Spleen (tissue), 11 donors: ENCODE data around the gene TMEM229B. TPM values are rescaled to one million over a fixed set of nuclear protein-coding genes. Genes with fewer than 3 reads are reported as not detected.

ENCODE experiments used
- DNase-seq: peaks from one replicate; pipeline ENCODE4 v3.0.0-alpha.2; 2020
- H3K27ac ChIP-seq, 8 donors: fragments of 200-600 bp; sonication (generic) in 7 of 8; 1 replicate in 4 of 8; 2 replicates in 4 of 8; pipeline versions ENCODE4 v1.5.0 to v1.8.0; 2016 to 2021; ENCODE audit warnings: inconsistent platforms in 4 of 8, mild to moderate bottlenecking in 4 of 8, moderate library complexity in 1 of 8
- H3K27me3 ChIP-seq, 7 donors: fragments of 200-600 bp; sonication (generic) in 6 of 7; replicated peaks in 1 of 7; 1 replicate in 4 of 7; 2 replicates in 3 of 7; pipeline versions ENCODE4 v1.5.0 to v1.8.0; 2016 to 2021; ENCODE audit warnings: inconsistent platforms in 3 of 7, mild to moderate bottlenecking in 1 of 7
- H3K36me3 ChIP-seq, 6 donors: fragments of 200-600 bp; sonication (generic) in 5 of 6; 1 replicate in 4 of 6; 2 replicates in 2 of 6; pipeline versions ENCODE4 v1.5.0 to v1.8.0; 2016 to 2021; ENCODE audit warnings: inconsistent platforms in 2 of 6
- H3K4me1 ChIP-seq, 6 donors: fragments of 200-600 bp; sonication (generic) in 5 of 6; 1 replicate in 3 of 6; 2 replicates in 3 of 6; pipeline versions ENCODE4 v1.5.0 to v1.8.0; 2016 to 2021; ENCODE audit warnings: inconsistent platforms in 3 of 6
- H3K4me3 ChIP-seq, 8 donors: fragments of 200-600 bp; sonication (generic) in 7 of 8; 1 replicate in 4 of 8; 2 replicates in 4 of 8; pipeline versions ENCODE4 v1.5.0 to v1.8.0; 2016 to 2021; ENCODE audit warnings: inconsistent platforms in 4 of 8, mild to moderate bottlenecking in 4 of 8, moderate library complexity in 2 of 8
- H3K9me3 ChIP-seq, 8 donors: fragments of 200-600 bp; sonication (generic) in 7 of 8; 1 replicate in 4 of 8; 2 replicates in 4 of 8; pipeline versions ENCODE4 v1.5.0 to v1.8.0; 2016 to 2021; ENCODE audit warnings: inconsistent platforms in 4 of 8
- CTCF ChIP-seq, 11 experiments: fragments of 200-600 bp in 7 of 11; fragments of 450-650 bp in 4 of 11; sonication (generic) in 4 of 11; IDR thresholded peaks in 8 of 11; conservative IDR thresholded peaks in 3 of 11; 1 replicate in 7 of 11; 2 replicates in 4 of 11; pipeline versions ENCODE4 v1.4.0 to v1.8.0; 2016 to 2021; ENCODE audit warnings: antibody characterized with exemption in 11 of 11, inconsistent platforms in 4 of 11, mild to moderate bottlenecking in 1 of 11
- POLR2A ChIP-seq, 3 donors: fragments of 450-650 bp; IDR thresholded peaks; one replicate each; pipeline ENCODE4 v1.5.1; 2017; ENCODE audit warnings: antibody characterized with exemption in 3 of 3, mild to moderate bottlenecking in 1 of 3
- POLR2AphosphoS5 ChIP-seq, 3 donors: sonication (generic); formaldehyde crosslinking; IDR thresholded peaks; one replicate each; pipeline ENCODE4 v1.5.1; 2017; ENCODE audit warnings: antibody characterized with exemption in 3 of 3
- WGBS, 5 donors: extraction: QIAGEN DNeasy Blood & Tissue Kit in 3 of 5; methylation state at CpG; one replicate each; pipeline versions ENCODE4 v1.1.5 to v1.1.7; 2013 to 2018; 5-methylcytosine and 5-hydroxymethylcytosine counted together
- intact Hi-C: fragments of 100-400 bp; cut with DNase I; formaldehyde crosslinking; loops from one replicate; pipeline ENCODE4 v1.15.0; 2023; ENCODE audit warnings: low total_unique reads
- polyA plus RNA-seq, 3 donors: library from polyadenylated mRNA; stranded (reverse); fragments of 200-250 nt; gene quantifications; one replicate each; pipeline ENCODE4 v1.2.1, GENCODE V29; 2013
- total RNA-seq, 7 donors: library from RNA; depleted of rRNA in 3 of 7; stranded (reverse); fragments of >200 nt in 3 of 7; fragmentation: NEBNext Ultra II Directional in 4 of 7; extraction: Animal tissue kit (Norgen Biotek cat#: 25700) in 4 of 7; gene quantifications; one replicate each; pipeline versions ENCODE4 v1.1.0 to v1.2.1, GENCODE V29; 2016 to 2021
- donor health status: healthy with polysubstance abuse.
- donor health status: DM: no; HTN: no; CAD: no; lungs with moderate emphysema.
- donor health status: DM: no; HTN: no; CAD: no.
- donor health status: Bipolar disorder and iron deficiency.
- donor health status: healthy.
- donor health status: DM: no; HTN: no; CAD: no.
- donor health status: DM: yes; HTN: yes; CAD: no.

The TMEM229B gene
- total and polyA plus RNA-seq, 10 donors = 3.0 to 36.0 (median 25.2) TPM

DNA sequence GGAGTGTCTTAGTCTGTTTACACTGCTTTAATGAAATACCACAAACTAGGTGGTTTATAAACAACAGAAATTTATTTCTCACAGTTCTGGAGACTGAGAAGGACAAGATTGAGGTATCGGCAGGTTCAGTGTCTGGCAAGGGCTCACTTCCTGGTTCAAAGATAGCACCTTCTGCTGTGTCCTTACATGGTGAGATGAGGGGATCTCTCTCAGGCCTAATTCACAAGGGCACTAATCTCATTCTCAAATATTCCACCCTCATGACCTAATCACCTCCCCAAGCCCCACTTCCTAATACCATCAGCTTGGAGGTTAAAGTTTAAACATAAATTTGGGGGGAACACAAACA lies 41.5 kb downstream of the TMEM229B start:
- no peak overlapping the region for H3K27ac ChIP-seq
- no peaks in the 10 kb centered on the region for H3K36me3 ChIP-seq
- H3K9me3 ChIP-seq = peaks cover 0 to 12% (median 0%) of the 10 kb centered on the region in 8 donors
- TF ChIP-seq POLR2AphosphoS5 (IDR thresholded peaks at IDR 0.05) (no peak), POLR2A (IDR thresholded peaks at IDR 0.05) (no peak), CTCF (IDR thresholded peaks at IDR 0.05 in 8 of 11, conservative IDR thresholded peaks at IDR 0.05 in 3 of 11) (no peak)
- intact Hi-C loops = no loop called here
- H3K27me3 ChIP-seq = no peaks in the 10 kb centered on the region
- no peaks in the 10 kb centered on the region for H3K4me1 ChIP-seq
- 67 to 95% (median 82%) methylated on average over 1 of the region's 1 CpG for WGBS, 5 donors
- no peak overlapping the region for H3K4me3 ChIP-seq
- no peak for DNase-seq

DNA sequence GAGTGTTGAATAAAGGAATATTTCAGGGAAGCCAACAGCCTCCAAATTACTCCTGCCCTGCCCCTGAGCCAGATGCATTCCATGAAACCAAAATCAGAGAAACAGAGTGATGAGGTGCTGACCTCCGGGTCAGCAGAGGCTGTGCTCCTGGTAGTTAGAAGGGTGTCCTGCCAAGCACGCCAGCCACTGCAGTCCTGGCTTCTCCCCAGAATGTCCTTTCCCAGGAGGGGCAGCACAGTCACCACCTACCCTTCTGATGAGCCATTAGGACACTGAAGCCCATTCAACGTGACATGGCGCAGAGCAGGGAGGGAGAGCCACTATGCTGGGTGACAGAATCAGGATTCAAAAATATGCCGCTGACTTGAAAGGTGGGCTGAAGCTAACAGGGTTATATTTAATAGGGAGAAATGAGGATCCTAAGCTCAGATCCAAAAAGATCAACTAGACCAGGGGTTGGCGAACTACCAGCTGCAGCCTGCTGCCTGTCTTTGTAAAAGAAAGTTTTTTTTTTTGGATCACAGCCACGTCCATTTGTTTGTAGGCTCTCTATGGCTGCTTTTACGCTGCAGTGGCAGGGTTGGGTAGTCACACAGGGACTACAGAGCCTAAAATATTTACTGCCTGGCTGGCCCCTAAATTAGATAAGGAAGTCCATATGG lies 42.0 kb downstream of the TMEM229B start:
- WGBS, 5 donors = 74 to 83% (median 80%) methylated on average over 8 of the region's 8 CpGs

DNA sequence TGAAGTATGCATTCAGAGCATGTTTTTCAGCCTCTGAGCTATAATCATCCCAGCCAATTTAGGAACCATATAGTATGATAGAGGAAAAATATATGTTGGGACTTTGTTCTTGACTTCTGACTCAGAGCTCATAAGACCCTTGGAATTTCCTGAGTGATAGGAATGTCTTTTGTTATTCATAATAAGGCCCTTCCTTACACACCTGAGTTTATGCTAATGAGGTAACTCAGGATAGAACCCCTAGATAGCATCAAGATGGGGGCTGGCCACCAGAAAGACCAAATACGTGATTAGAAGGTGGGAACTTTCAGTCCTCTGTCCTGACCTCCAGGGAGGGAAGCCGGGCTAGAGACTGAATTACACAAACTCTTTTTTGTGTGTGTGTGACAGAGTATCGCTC lies 44.1 kb downstream of the TMEM229B start:
- intact Hi-C loops = no loop called here
- DNase-seq = no peak
- TF ChIP-seq POLR2A (IDR thresholded peaks at IDR 0.05) = no peak

More for the DNA sequence above, 42.0 kb downstream of the TMEM229B start:
- Histone ChIP-seq H3K27ac (no peak overlapping the region), H3K27me3 (no peaks in the 10 kb centered on the region), H3K4me1 (no peaks in the 10 kb centered on the region), H3K9me3 (peaks cover 0 to 12% (median 0%) of the 10 kb centered on the region in 8 donors), H3K36me3 (no peaks in the 10 kb centered on the region), H3K4me3 (no peak overlapping the region)
- intact Hi-C loops = no loop called here
- no peak for TF ChIP-seq POLR2A (IDR thresholded peaks at IDR 0.05)
- TF ChIP-seq POLR2AphosphoS5 (IDR thresholded peaks at IDR 0.05) = no peak
- DNase-seq = no peak

GRCh38 chr14:67442139-67442906 lies 46.2 kb downstream of the TMEM229B start:
- Histone ChIP-seq H3K36me3 (no peaks in the 10 kb centered on the region), H3K27ac (no peak overlapping the region), H3K9me3 (no peaks in the 10 kb centered on the region), H3K4me3 (no peak overlapping the region), H3K27me3 (no peaks in the 10 kb centered on the region), H3K4me1 (no peaks in the 10 kb centered on the region)
- 69 to 83% (median 79%) methylated on average over 8 of the region's 8 CpGs for WGBS, 5 donors
- intact Hi-C loops = no loop called here
- no peak for DNase-seq
- TF ChIP-seq CTCF (IDR thresholded peaks at IDR 0.05 in 8 of 11, conservative IDR thresholded peaks at IDR 0.05 in 3 of 11) (no peak), POLR2A (IDR thresholded peaks at IDR 0.05) (no peak)

More for the DNA sequence above, 44.1 kb downstream of the TMEM229B start:
- no peaks in the 10 kb centered on the region for H3K9me3 ChIP-seq
- no peaks in the 10 kb centered on the region for H3K27me3 ChIP-seq
- no peaks in the 10 kb centered on the region for H3K4me1 ChIP-seq
- WGBS, 5 donors = 78 to 93% (median 85%) methylated on average over 3 of the region's 3 CpGs
- no peaks in the 10 kb centered on the region for H3K36me3 ChIP-seq
- no peak overlapping the region for H3K27ac ChIP-seq
- no peak overlapping the region for H3K4me3 ChIP-seq

DNA sequence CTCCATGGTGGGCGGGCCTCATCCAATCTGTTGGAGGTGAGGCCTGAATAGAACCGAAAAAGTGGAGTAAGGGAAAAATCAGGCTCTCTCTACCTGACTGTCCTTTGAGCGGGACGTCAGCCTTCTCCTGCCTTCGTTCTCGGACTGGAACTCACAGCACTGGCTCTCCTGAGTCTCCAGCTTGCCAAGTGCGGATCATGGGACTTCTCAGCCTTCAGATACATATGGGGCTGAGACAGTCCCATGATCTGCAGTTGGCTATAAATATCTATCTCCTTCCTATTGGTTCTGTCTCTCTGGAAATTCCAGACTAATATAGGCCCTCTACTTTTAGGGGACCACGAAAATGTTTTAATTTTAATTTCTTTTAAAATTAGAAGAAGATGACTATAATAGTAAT lies 46.8 kb downstream of the TMEM229B start:
- Histone ChIP-seq H3K27ac (no peak overlapping the region), H3K4me1 (no peaks in the 10 kb centered on the region), H3K9me3 (no peaks in the 10 kb centered on the region), H3K36me3 (no peaks in the 10 kb centered on the region), H3K4me3 (no peak overlapping the region), H3K27me3 (peaks cover 0 to 2% (median 0%) of the 10 kb centered on the region in 7 donors)
- DNase-seq = no peak
- WGBS, 5 donors = 88 to 93% (median 93%) methylated on average over 8 of the region's 8 CpGs
- intact Hi-C loops = no loop called here
- no peak for TF ChIP-seq POLR2A (IDR thresholded peaks at IDR 0.05)
- no peak for TF ChIP-seq CTCF (IDR thresholded peaks at IDR 0.05 in 8 of 11, conservative IDR thresholded peaks at IDR 0.05 in 3 of 11)
- no peak for TF ChIP-seq POLR2AphosphoS5 (IDR thresholded peaks at IDR 0.05)
